GM18870 (cell line): Measurements from ENCODE around the gene KIF15.

ENCODE experiments used
- ATAC-seq: cut with Tn5 transposase; IDR thresholded peaks from one replicate; pipeline ENCODE4 v1.9.1; 2021; ENCODE audit warnings: moderate library complexity; ENCODE audit not compliant: unreplicated experiment

Gene KIF15

GRCh38 chr3:44874308-44874707 is 112.7 kb downstream of the KIF15 start, which contains the start of gene TGM4:
Gene TGM4 (plus strand): TSS chr3:44874608. CDS start chr3:44874679, 71 bp downstream.
- ATAC-seq: no peak

DNA sequence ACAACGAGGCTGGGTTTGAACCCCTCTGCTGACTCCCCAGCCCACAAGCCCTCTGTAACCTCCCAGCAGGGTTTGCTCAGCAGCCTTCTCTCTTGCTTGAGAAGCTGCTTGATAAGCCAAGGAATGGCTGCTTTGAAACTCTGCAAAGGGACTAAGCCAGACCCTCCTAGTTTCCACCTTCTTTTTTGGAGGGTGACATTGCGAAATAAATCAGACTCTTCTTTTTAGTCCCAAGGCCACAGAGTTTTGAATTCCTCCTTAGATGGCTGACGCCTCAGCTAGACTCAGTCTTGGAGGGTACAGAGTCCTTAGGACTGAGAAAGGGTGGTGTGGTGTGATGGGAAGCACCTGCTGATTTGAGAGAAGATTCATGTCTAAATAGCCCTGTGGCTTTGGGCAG is 114.0 kb downstream of the KIF15 start:
- ATAC-seq: no peak

- no peak for ATAC-seq
These were observed 115.7 kb downstream of the KIF15 start for GRCh38 chr3:44877333-44877732.

DNA sequence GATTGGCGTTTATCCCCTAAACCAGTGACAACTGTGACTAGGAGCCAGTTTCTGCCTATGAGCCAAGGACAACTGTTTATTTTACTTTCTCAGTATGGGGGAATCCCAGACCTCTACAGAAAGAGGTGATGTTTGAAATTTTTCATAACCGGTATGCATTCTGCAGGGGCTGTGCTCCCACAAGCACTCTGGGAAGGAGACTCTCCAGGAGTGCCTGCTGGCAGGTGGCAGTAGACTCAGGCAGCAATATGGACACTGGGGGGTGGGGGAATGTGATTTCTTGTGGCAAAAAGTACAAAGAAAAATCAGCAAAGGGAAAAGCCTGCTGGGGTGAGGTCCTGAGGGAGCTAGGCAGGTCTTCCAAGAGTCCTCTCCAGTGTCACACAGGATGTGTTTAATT is 118.7 kb downstream of the KIF15 start:
- no peak for ATAC-seq

DNA sequence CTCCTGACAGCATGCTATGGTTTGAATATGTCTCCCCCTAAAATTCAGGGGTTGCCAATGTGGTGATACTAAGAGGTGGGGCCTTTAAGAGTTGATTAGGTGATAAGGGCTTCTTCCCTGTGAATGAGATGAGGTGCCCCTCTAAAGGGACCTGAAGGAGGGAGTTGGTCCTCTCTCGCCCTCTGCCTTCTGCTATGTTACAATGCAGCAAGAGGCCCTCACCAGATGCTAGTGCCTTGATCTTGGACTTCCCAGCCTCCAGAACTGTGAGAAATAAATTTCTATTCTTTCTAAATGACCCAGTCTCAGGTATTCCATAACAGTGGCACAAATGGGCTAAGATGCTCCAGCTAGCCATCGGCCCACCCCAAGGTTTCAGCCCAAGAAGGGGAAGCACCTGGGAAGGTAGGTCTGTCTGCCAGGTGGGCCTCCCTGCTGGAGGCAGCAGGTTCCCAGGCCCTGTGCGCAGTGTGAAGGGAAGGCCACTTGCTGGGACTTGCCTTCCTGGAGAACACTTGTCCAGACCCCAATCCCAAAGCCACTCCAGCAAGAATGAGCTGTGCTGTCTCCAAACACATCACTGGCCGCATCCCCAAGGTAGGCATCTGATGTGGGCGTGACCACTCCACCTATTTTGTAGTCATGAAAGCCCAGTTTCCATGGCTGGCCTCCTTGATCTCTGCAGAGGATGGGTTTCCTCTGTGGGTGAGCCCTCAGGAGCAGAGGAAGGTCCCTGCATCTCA is 121.8 kb downstream of the KIF15 start:
- ATAC-seq: no peak

- ATAC-seq: no peak
These were observed 122.4 kb downstream of the KIF15 start for GRCh38 chr3:44883999-44884431.

DNA sequence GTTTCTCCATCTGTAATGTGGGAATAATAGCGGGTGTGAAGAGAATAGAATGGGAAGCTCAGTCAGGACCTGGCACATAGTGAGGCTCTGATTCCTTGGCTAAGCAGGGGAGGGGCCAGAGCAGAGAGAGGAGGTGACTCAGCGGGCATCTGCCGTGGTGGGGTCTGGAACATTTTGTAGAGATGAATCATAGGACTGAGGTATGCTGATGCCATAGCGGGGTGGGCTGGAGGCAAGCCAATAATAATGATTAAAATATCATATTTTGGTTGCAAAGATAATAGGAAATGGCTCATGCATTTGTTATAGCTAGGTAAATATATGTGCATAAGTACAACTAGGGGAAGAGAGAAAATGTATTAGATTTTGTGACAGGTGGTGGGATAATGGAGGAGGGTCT is 124.0 kb downstream of the KIF15 start:
- ATAC-seq: no peak

GRCh38 chr3:44886561-44886960 is 125.0 kb downstream of the KIF15 start:
- no peak for ATAC-seq

- no peak for ATAC-seq
These were observed 125.5 kb downstream of the KIF15 start for GRCh38 chr3:44887101-44887500.

DNA sequence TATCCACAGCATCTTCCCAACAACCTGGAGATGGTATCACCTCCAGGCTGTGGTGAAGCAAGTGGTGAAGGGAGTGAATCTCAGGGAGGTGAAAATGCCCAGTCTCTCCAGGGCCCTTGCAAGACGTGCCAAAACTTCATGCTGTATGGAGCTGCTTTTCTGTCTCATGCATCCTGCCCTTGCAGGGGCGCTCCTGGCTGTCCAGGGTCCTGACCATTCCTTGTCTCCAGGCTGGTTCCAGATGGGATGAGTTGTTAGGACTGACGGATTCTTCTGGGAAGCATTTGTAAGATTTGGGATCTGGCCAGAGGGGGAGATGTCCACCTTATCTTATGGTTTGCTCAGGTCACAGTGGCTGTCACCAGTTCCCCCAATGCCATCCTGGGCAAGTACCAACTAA is 128.7 kb downstream of the KIF15 start:
- ATAC-seq: no peak

DNA sequence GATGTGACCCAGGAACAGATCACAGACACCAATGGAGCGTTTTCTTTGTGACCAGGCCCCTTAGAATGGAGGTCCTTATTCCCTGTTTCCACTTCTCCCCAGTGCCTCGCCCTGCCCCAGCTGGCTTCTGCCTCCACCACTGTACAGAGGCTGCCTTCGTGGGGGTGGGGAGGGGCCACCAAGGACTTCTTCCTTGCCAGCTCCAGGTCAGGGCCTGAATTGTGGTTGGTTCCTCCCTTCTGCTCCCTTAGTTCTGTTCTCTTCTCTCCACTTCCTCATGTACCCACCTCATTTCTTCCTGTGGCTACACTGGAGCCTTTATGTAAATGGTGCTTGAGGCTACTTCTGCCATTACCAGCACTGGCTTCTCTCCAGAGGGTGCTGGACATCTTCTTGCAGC is 129.3 kb downstream of the KIF15 start:
- ATAC-seq: no peak

DNA sequence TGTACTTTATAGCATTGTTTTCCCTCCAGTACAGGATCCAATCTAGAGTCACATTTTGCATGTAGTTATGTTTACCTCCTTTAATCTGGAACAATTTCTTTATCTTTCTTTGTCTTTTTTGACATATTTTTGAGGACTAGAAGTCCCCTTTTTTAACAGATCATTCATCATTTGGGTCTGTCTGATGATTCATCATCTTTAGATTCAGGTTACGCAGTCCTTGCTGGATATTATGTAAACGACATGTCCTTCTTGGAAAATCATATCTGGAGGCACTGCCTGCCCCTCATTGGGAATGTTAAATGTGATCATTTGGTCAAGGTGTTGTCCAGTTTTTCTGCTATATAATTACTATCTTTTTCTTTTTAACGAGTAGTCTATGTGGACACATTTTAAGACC is 131.1 kb downstream of the KIF15 start:
- no peak for ATAC-seq

GRCh38 chr3:44893097-44893496 is 131.5 kb downstream of the KIF15 start:
- no peak for ATAC-seq

DNA sequence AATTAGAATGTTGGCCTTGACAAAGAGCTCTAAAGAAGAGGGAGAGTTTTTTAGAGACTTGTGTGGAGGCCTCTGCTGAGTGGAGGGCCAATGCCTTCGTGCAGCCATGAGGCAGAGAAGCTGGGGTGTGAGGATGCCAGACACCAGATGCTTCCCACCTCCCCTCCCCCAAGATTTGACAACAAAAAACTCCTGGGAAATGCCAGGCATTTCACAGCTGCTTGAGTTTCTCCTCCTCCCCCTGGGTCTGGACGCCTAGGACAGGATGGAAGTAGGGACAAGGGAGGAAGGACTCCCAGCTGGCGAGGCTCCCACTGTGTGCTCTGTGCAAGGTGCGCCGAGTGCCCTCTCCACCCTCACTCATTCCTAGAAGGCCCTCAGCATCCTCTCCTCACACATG is 132.9 kb downstream of the KIF15 start:
- no peak for ATAC-seq

DNA sequence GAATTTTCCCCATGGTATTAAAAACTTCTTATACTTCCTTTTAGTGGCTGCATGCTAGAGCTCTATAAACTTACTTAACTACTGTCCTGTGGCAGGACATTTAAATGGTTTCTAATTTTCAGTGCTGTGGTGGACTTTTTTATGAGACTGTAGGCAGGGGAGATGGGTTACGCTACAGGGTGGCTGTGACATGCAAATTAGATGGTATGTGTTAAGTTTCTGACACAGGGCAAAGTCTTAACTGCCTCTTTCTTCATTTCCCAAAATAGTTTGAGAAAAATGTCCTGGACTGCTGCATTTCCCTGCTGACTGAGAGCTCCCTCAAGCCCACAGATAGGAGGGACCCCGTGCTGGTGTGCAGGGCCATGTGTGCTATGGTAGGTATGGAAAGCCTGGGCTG is 134.8 kb downstream of the KIF15 start:
- ATAC-seq: no peak

GRCh38 chr3:44899683-44900367 is 138.2 kb downstream of the KIF15 start:
- no peak for ATAC-seq

- ATAC-seq: no peak
These were observed 141.0 kb downstream of the KIF15 start for GRCh38 chr3:44902628-44903027.
